A549 (cell line): ENCODE measurements around the gene MPZL2. TPM values are rescaled to one million over a fixed set of nuclear protein-coding genes. Genes with fewer than 3 reads are reported as not detected.

ENCODE experiments used
- ATAC-seq, 2 experiments: fragments of 200-7000 bp in 1 of 2; fragments of >200 bp in 1 of 2; cut with Nextera tagmentation in 1 of 2; cut with Tn5 transposase in 1 of 2; 3 replicates each; pipeline versions ENCODE4 v1.8.0 to v1.9.1; 2018 to 2020; ENCODE audit warnings: mild to moderate bottlenecking in 1 of 2, moderate library complexity in 1 of 2
- CTCF ChIA-PET: fragments of 300-600 bp; sonication (Branson Sonifier 250); formaldehyde crosslinking; extraction: SDS; loops from one replicate; lab custom pipeline; 2021; ENCODE audit warnings: antibody characterized with exemption, inconsistent platforms; lab: Yijun Ruan, JAX
- POLR2A ChIA-PET: fragments of 350-600 bp; formaldehyde crosslinking; extraction: SDS; loops from one replicate; lab custom pipeline; 2021; ENCODE audit warnings: antibody characterized with exemption, inconsistent platforms; lab: Yijun Ruan, JAX
- DNase-seq, 2 experiments: peaks; one replicate each; pipeline versions ENCODE4 v3.0.0 to v3.0.0-alpha.2; 2011 to 2016; ENCODE audit warnings: low read depth in 1 of 2, low spot score in 1 of 2
- FAIRE-seq: peaks from 2 replicates; lab custom pipeline; 2011; peaks lifted over from hg19 to GRCh38; lab: Jason Lieb, UNC
- H3K27ac ChIP-seq, 2 experiments: fragments of >200 bp; sonication (Bioruptor Twin); formaldehyde crosslinking; 3 replicates each; pipeline ENCODE4 v1.5.1; 2016 to 2017
- H3K4me1 ChIP-seq: fragments of >200 bp; sonication (Bioruptor Twin); formaldehyde crosslinking; 3 replicates; pipeline ENCODE4 v1.6.1; 2016
- H3K4me2 ChIP-seq: fragments of >200 bp; sonication (Bioruptor Twin); formaldehyde crosslinking; 3 replicates; pipeline ENCODE4 v1.6.1; 2016
- H3K4me3 ChIP-seq: fragments of >200 bp; sonication (Bioruptor Twin); formaldehyde crosslinking; 3 replicates; pipeline ENCODE4 v1.5.1; 2016
- H3K9me3 ChIP-seq: fragments of >200 bp; sonication (Bioruptor Twin); formaldehyde crosslinking; 3 replicates; pipeline ENCODE4 v1.6.1; 2016
- ATOH8 ChIP-seq: fragments of 250-450 bp; sonication (Bioruptor Pico); IDR thresholded peaks from 2 replicates; pipeline ENCODE4 v1.5.0; 2020; ENCODE audit warnings: low read depth, mild to moderate bottlenecking, moderate library complexity
- BCL3 ChIP-seq: fragments of >200 bp; sonication (Bioruptor Twin); formaldehyde crosslinking; IDR thresholded peaks from 3 replicates; pipeline ENCODE4 v1.6.1; 2016
- CTCF ChIP-seq: fragments of >200 bp; sonication (Bioruptor Twin); formaldehyde crosslinking; IDR thresholded peaks from 3 replicates; pipeline ENCODE4 v1.5.1; 2016
- FOSL2 ChIP-seq, 2 experiments: fragments of 450-650 bp in 1 of 2; fragments of >200 bp in 1 of 2; sonication (Bioruptor Twin) in 1 of 2; formaldehyde crosslinking; IDR thresholded peaks; 2 replicates each; pipeline versions ENCODE4 v1.5.0 to v1.6.1; 2016 to 2020; ENCODE audit warnings: mild to moderate bottlenecking in 1 of 2, moderate library complexity in 1 of 2
- FOXS1 ChIP-seq: fragments of 250-450 bp; sonication (Bioruptor Pico); IDR thresholded peaks from 2 replicates; pipeline ENCODE4 v1.5.0; 2020; ENCODE audit warnings: mild to moderate bottlenecking, moderate library complexity
- HEYL ChIP-seq: fragments of 250-450 bp; sonication (Bioruptor Pico); IDR thresholded peaks from 2 replicates; pipeline ENCODE4 v1.8.0; 2021; ENCODE audit warnings: mild to moderate bottlenecking, moderate library complexity
- HOXA7 ChIP-seq: fragments of 250-450 bp; sonication (Bioruptor Pico); IDR thresholded peaks from 2 replicates; pipeline ENCODE4 v1.5.0; 2020; ENCODE audit warnings: mild to moderate bottlenecking, moderate library complexity
- JUN ChIP-seq, 2 experiments: fragments of >200 bp; sonication (Bioruptor Twin); formaldehyde crosslinking; IDR thresholded peaks; 2 replicates in 1 of 2; 3 replicates in 1 of 2; pipeline ENCODE4 v1.6.1; 2016 to 2017
- JUNB ChIP-seq: fragments of >200 bp; sonication (Bioruptor Twin); formaldehyde crosslinking; IDR thresholded peaks from 2 replicates; pipeline ENCODE4 v1.6.1; 2016
- MAZ ChIP-seq: fragments of 150-350 bp; IDR thresholded peaks from 2 replicates; pipeline ENCODE4 v1.6.1; 2014; ENCODE audit warnings: antibody characterized with exemption, low read depth, low read length, borderline replicate concordance
- MYC ChIP-seq: IDR thresholded peaks from 2 replicates; pipeline ENCODE4 v1.6.1; 2012; ENCODE audit warnings: mild to moderate bottlenecking, inconsistent platforms, low read length, improper control_type of control experiment, borderline replicate concordance
- PHF8 ChIP-seq: fragments of 200-600 bp; sonication (generic); IDR thresholded peaks from 2 replicates; pipeline ENCODE4 v1.6.1; 2016; ENCODE audit warnings: low read depth, mild to moderate bottlenecking, antibody characterized with exemption, moderate library complexity, borderline replicate concordance
- RFX5 ChIP-seq: fragments of 450-650 bp; IDR thresholded peaks from 2 replicates; pipeline ENCODE4 v1.7.1; 2014; ENCODE audit warnings: antibody characterized with exemption, mild to moderate bottlenecking, moderate library complexity
- SREBF2 ChIP-seq: fragments of 450-650 bp; IDR thresholded peaks from 2 replicates; pipeline ENCODE4 v1.6.1; 2014; ENCODE audit warnings: mild to moderate bottlenecking, moderate library complexity
- TFCP2L1 ChIP-seq: fragments of 250-450 bp; sonication (Bioruptor Pico); IDR thresholded peaks from 2 replicates; pipeline ENCODE4 v1.5.0; 2021; ENCODE audit warnings: mild to moderate bottlenecking
- ZC3H11A ChIP-seq: fragments of 450-650 bp; IDR thresholded peaks from 2 replicates; pipeline ENCODE4 v1.6.1; 2014; ENCODE audit warnings: antibody characterized with exemption, mild to moderate bottlenecking
- WGBS: methylation state at CpG from one replicate; pipeline ENCODE4 v1.1.6; 2017; ENCODE audit errors: missing lambda C conversion rate; 5-methylcytosine and 5-hydroxymethylcytosine counted together
- polyA plus RNA-seq, 4 experiments: library from polyadenylated mRNA; depleted of rRNA in 3 of 4; stranded (reverse); fragments of >200 nt; fragmentation: RNase III in 1 of 4; extraction: RNeasy Plus Mini Kit Qiagen cat#74134 plus additional on column Dnase treatment in 1 of 4; gene quantifications; 2 replicates in 3 of 4; 3 replicates in 1 of 4; pipeline ENCODE4 v1.2.3, GENCODE V29; 2011 to 2017
- TF ChIP-seq, protein P1 (sequence below): IDR thresholded peaks from 2 replicates; pipeline ENCODE4 v1.6.1; 2012
- TF ChIP-seq, protein P2 (sequence below): fragments of 150-350 bp; IDR thresholded peaks from 2 replicates; pipeline ENCODE4 v1.6.1; 2014; ENCODE audit warnings: low read depth, mild to moderate bottlenecking, low read length
- TF ChIP-seq, protein P3 (sequence below): fragments of 450-650 bp; IDR thresholded peaks from 2 replicates; pipeline ENCODE4 v1.6.1; 2014; ENCODE audit warnings: antibody characterized with exemption

Gene MPZL2
- polyA plus RNA-seq, 2 of the 4 experiments (the other 2 are of a cell fraction): 0.14 TPM; not detected in 1

- ATAC-seq (no peak), DNase-seq (no peak)
- Histone ChIP-seq H3K4me2 (no peak overlapping the region), H3K4me3 (no peak overlapping the region), H3K9me3 (no peaks in the 10 kb centered on the region)
- POLR2A ChIA-PET: no interaction called here
- TF ChIP-seq HOXA7 (no peak), FOXS1 (no peak), MYC (no peak), BCL3 (no peak), PHF8 (no peak), FOSL2 (IDR thresholded peaks at IDR 0.05) (no peak), FOSL2 (CRISPR knock-in tag; IDR thresholded peaks at IDR 0.05) (no peak), ZC3H11A (no peak), RFX5 (no peak), JUN (IDR thresholded peaks at IDR 0.05) (no peak)
- TF ChIP-seq, protein P1, sequence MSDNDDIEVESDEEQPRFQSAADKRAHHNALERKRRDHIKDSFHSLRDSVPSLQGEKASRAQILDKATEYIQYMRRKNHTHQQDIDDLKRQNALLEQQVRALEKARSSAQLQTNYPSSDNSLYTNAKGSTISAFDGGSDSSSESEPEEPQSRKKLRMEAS: no peak
- TF ChIP-seq, all 56 proteins: peak for 0
- no peak for FAIRE-seq
- Histone ChIP-seq H3K4me1 (no peaks in the 10 kb centered on the region), H3K27ac (no peak overlapping the region)
- CTCF ChIA-PET: interaction anchor here (0.6 to 1.7 kb wide), 4 partner anchors 9 to 43 kb away, joined by 3 to 4 read pairs (median 4); partner anchors contain the start of gene MPZL3
- WGBS: 53% methylated on average over 1 of the region's 1 CpG
Measured at GRCh38 chr11:118241764-118242098, 22.4 kb downstream of the MPZL2 start.

DNA sequence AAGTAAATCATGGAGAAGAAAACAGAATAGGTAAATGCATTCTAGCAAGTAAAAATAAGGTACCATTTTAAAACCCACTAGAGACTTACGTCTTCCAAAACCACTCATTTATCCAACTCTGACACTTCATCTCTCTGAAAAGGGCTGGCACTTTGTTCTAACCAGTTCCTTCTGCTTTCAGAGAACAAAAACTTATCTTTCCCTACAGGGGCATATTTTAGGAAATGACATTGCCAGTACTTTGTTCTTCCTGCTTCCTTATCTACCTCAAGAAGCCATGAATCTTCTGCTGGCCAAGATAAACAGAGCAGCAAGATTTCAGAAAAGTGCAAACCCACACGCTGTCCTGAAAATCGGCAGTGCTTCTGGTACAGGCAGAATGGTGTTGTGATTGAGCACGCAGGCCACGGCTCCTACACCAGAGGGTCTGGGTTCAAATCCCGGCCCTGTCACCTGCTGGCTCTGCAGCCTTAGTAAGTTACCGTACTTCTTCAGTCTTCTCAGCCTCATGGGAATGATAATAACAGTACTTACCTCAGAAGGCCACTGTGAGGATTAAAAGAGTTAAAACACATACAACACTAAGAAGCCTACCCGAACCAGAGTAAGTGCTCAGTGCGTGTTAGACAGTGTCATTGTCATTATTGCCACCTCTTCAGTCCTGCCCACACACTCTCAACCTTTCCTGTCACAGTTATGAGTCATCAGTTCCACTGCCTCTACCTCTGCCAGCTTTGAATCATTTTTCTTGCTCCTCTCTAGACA is 22.9 kb downstream of the MPZL2 start:
- no peaks in the 10 kb centered on the region for H3K4me1 ChIP-seq
- 56% methylated on average over 9 of the region's 9 CpGs for WGBS
- POLR2A ChIA-PET: no interaction called here
- no peak overlapping the region for H3K4me3 ChIP-seq
- H3K4me2 ChIP-seq: no peak overlapping the region
- no peak overlapping the region for H3K27ac ChIP-seq
- FAIRE-seq (no peak), DNase-seq (no peak), ATAC-seq (peak in 1 of 2 experiments; percentile 50; a peak in 1 of 6 replicates)
- TF ChIP-seq BCL3: no peak
- TF ChIP-seq FOSL2 (IDR thresholded peaks at IDR 0.05): no peak
- TF ChIP-seq FOSL2 (CRISPR knock-in tag; IDR thresholded peaks at IDR 0.05): peak; percentile 31; the same call in 1 of the 2 replicates
- H3K9me3 ChIP-seq: no peaks in the 10 kb centered on the region
- CTCF ChIA-PET: interaction anchor here (0.6 to 1.7 kb wide), 5 partner anchors 8 to 42 kb away, joined by 3 to 4 read pairs (median 3); partner anchors contain the start of gene MPZL3

GRCh38 chr11:118239509-118240205 is 24.4 kb downstream of the MPZL2 start:
- POLR2A ChIA-PET: no interaction called here
- Histone ChIP-seq H3K27ac (no peak overlapping the region), H3K4me3 (no peak overlapping the region), H3K9me3 (no peaks in the 10 kb centered on the region), H3K4me2 (no peak overlapping the region), H3K4me1 (no peaks in the 10 kb centered on the region)
- no peak for FAIRE-seq
- CTCF ChIA-PET: interaction anchor here (0.6 to 1.3 kb wide), 2 partner anchors 68 to 102 kb away, joined by 3 to 4 read pairs; no protein-coding TSS in a partner anchor
- WGBS: 52% methylated on average over 5 of the region's 5 CpGs
- TF ChIP-seq TFCP2L1 (CRISPR knock-in tag) (no peak), ATOH8 (CRISPR knock-in tag) (no peak), MAZ (no peak), CTCF (no peak), JUNB (no peak), BCL3 (no peak), SREBF2 (no peak), HEYL (CRISPR knock-in tag) (no peak)
- TF ChIP-seq, protein P2, sequence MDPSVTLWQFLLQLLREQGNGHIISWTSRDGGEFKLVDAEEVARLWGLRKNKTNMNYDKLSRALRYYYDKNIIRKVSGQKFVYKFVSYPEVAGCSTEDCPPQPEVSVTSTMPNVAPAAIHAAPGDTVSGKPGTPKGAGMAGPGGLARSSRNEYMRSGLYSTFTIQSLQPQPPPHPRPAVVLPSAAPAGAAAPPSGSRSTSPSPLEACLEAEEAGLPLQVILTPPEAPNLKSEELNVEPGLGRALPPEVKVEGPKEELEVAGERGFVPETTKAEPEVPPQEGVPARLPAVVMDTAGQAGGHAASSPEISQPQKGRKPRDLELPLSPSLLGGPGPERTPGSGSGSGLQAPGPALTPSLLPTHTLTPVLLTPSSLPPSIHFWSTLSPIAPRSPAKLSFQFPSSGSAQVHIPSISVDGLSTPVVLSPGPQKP: no peak
- TF ChIP-seq, protein P3, sequence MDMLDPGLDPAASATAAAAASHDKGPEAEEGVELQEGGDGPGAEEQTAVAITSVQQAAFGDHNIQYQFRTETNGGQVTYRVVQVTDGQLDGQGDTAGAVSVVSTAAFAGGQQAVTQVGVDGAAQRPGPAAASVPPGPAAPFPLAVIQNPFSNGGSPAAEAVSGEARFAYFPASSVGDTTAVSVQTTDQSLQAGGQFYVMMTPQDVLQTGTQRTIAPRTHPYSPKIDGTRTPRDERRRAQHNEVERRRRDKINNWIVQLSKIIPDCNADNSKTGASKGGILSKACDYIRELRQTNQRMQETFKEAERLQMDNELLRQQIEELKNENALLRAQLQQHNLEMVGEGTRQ: no peak
- no peak for ATAC-seq
- no peak for DNase-seq
